Stimulated activated CD4-positive, alpha-beta T cell treated with anti-CD3 and anti-CD28 coated beads, TNF-alpha, amount 100 ng/mL, for 1 hour (primary cell): ENCODE data around the gene MYH7.

Experiments
- DNase-seq, 3 donors: peaks; one replicate each; pipeline ENCODE4 v3.0.0-alpha.2; 2020; ENCODE audit warnings: low read depth in 3 of 3, low spot score in 1 of 3

MYH7 gene

DNA sequence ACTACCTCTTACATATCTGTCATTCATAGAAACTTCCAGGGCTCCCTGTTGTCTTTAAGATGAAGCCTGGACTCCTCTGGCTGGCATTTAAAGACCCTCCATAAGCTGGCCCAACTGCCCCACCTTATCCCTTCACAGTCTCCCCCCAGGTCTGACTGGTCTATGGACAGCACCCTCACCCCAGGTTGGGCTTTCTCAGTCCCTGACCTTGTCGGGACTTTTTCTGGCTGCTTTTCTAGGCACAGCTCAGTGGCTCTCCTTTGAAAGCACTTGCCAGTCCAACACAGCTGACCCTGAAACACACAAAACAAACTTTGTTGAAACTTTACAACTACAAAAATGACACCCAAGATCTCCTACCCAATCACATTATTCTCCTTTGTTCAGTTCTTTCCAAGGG lies 13.9 kb upstream of the MYH7 start:
- no peak for DNase-seq

DNA sequence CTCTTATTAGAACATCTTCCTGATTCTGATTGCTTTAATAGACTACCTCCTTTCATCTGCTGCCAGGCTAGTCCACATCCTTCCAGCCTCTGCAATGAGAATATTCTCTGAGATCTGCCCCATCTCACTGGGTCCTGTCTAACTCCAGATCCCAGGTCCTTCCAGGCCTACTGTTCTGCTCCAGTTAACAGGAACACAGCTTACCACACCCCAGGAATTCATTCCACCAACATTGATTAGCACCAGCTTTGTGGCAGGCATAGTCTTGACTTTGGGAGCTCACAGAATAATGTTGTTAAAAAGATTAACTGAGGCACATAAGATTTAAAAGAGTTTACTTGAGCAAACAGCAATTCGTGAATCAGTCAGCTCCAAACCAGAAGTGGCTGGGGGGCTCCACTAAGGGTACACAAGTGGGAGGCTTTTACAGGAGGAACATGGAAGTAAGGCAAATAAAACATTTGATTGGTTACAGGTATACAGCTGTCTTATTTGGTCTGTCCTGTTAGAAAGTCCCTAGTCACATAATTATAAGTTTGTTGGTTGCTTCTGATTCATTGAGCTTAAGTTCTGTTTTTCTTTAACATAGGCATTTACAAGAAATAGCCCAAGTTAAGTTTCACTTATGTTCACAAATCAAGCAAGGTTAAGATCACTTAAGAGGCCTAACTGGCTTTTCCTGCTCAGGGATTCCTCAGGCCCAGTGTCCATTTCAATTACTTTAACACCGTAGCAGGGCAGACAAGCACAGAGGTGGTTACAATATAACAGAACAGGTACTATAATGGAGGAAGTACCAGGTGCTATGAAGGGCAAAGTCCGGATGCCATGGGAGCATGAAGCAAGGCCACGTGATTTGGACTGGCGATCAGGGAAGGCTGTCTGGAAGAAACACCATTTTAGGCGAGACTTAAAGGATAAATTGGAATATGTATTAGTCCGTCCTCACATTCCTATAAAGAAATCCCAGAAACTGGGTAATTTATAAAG lies 12.2 kb upstream of the MYH7 start:
- no peak for DNase-seq

DNA sequence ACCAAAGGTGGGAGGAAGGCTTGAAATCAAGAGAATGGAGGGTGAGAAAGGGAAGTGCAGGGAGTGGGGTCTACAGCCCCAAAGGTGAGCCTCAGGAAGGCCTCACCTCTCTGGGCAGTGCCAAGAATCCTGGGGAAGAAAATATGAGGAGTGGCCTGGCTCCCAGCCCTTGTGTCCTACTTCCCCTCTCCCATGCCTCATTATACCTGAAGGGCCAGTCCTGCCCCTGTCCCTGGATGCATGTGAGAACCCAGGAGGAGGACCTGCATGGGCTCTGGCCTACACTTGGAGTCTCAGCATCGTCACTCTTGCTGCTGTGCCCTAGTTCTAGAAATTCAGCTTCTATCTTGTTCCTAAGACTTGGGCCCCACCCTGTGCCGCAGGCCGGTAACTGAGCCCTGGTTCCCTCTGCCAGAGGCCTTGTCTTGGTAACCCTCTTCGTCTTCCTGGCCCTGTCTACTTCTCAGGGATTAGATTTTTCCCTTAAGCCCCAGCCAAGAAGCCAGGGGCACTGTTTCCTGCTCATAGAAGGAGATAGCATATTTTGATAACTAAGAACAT lies 10.9 kb upstream of the MYH7 start:
- no peak for DNase-seq

GRCh38 chr14:23445773-23446172 lies 10.3 kb upstream of the MYH7 start:
- no peak for DNase-seq

GRCh38 chr14:23444314-23444713 lies 8.9 kb upstream of the MYH7 start:
- DNase-seq, result no peak

GRCh38 chr14:23443881-23444280 lies 8.4 kb upstream of the MYH7 start:
- DNase-seq, result no peak

DNA sequence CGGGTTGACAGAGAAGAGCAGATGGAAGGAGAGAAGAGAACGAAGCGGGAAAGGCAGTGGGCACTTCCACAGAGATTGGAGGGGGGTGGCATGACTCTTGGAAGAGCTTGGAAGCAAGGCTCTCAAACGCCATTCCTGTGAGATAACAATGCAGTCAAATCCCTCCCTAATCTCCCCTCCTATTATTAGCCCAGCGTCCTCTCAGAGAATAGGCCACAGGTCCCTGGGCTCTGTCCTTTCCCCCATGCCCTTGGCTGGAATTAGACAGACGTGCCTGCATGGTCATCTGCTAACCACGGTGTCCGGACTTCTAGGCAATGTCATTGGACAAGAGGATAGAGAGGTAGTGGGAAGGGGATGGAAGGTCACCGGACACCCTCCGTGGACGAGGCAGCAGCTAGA lies 8.0 kb upstream of the MYH7 start:
- no peak for DNase-seq

DNA sequence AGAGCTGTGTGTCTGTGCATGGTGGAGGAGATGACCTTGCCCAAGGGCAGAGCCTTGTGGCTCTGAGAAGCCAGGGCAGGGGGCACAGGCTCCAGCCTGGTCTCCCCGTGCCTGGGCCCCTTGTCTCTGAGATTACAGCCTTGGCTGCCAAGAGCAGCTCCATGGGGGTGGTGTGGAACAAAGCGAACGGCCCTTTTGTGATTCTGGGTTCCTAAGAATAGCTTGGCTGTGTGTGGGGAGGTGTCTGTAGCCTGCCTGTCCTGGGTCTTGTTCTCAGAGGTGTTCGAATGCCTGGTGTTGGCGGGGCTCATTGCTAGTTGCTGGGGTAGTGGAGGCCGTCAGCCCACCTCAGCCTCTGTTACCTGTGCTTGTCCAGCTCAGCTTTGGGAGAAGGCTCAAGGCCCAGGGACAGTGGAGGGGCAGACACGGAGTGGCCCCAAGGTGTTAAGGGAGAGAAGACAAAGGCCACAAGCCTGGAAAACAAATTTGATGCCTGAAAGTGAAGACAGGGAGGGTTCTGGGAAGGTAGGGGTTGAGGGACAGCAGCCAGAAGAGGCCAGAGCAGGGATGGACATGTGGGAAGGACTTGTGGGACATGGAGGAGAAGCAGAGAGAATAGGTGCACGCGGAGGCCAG lies 7.4 kb upstream of the MYH7 start:
- DNase-seq, result no peak

GRCh38 chr14:23441076-23441475 lies 5.6 kb upstream of the MYH7 start:
- no peak for DNase-seq

GRCh38 chr14:23439107-23439835 lies 3.8 kb upstream of the MYH7 start:
- DNase-seq, result no peak

- no peak for DNase-seq
Observed at GRCh38 chr14:23438101-23438971, 2.9 kb upstream of the MYH7 start.

GRCh38 chr14:23437133-23438100 lies 2.0 kb upstream of the MYH7 start:
- no peak for DNase-seq

DNA sequence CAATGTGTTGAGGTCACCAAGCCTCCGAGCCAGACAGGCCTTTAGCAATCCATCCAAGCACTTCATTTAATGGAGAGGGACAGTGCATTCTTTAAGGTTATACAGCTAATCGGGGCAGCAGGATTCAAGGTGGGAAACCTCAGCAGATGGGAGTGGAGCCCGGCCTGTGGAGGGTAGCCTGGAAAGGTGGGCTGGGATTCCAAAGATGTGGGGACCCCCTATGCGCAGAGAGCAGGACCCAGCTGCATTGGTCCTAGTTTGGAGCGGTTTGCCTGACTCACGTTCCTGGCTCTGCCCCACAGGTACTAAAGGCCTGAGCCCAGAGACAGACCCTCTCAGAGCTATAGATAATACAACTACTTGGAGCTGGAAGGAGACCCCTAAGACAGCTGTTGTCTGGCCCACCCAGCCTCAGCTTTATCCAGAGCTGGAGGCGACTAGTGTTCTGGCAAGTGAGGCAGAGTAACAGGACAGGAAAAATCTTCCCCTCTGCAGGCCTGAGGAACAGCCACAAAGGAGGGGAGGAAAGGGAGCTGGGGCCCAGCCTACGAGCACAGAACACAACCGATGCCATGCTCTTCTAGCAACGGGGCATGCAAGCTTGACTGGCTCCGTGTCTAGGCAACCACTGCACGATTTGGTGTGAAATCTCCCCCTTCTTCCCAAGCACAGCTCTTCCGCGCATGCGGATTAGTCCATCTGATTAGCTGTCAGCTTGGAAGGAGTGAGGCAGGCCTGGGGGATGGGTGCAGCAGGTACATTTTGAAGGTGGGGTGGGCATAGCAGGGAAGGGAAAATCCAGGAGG lies 1.1 kb upstream of the MYH7 start:
- DNase-seq, result no peak

DNA sequence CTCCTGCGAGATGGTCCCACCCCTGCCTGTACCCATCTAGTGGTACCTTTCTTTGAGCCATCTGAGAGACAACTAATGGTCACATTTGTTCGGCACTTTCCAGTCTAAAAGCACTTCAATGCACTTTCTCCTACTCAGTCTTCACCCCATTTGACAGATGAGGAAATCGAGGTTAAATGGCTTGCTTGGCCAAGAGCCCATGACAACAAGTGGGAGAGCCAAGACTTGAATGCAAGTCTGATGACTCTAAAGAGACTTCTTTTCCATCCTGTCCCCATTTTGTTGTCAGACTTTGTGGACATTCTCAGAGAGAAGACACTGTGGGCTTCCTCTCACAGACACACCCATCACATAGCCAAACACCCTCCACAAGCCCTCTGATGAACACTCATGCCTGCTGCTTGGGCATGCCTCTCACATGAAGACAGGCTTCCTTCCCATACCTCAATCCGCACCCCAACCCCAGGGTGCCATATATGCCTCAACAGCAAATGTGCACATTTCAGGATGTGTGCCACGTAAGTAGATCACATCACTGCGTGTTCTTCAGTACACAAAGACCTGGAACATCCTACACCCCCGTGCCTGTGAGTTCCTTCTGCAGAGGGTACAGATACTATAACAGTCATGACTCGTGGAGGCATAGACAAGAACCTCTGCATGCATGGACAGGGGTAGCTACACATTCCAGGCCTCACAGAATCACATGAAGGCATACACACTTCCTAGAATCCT lies 805 bp downstream of the MYH7 start:
- no peak for DNase-seq

DNA sequence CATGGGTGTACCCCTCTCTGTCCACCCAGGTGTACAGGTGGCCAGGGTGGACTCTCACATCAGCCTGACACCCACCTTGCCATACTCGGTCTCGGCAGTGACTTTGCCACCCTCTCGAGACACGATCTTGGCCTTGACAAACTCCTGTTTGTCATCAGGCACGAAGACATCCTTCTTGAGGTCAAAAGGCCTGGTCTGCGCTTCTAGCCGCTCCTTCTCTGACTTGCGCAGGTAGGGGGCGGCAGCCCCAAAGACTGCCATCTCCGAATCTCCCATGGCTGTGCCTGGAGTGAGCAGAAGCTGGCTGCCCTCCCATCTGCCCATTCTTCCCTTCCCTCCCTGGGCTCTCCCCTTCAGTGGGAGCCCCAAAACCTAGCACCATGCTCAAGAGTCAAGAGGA lies 2.0 kb downstream of the MYH7 start:
- DNase-seq, result no peak

DNA sequence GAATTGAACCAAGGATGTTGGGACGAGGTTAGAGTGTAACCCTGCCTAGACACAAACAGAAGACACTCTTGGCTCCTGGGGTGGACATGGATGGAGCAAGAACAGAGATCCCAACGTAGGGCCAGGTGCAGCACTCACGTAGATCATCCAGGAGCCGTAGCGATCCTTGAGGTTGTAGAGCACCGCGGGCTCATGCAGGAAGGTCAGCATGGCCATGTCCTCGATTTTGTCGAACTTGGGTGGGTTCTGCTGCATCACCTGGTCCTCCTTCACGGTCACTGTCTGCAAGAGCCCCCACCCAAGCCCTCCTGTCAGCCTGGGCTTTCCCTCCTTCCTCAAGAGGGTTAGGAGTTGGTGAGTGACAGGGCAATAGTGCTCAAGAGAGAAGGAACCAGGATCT lies 2.5 kb downstream of the MYH7 start:
- DNase-seq, result no peak

DNA sequence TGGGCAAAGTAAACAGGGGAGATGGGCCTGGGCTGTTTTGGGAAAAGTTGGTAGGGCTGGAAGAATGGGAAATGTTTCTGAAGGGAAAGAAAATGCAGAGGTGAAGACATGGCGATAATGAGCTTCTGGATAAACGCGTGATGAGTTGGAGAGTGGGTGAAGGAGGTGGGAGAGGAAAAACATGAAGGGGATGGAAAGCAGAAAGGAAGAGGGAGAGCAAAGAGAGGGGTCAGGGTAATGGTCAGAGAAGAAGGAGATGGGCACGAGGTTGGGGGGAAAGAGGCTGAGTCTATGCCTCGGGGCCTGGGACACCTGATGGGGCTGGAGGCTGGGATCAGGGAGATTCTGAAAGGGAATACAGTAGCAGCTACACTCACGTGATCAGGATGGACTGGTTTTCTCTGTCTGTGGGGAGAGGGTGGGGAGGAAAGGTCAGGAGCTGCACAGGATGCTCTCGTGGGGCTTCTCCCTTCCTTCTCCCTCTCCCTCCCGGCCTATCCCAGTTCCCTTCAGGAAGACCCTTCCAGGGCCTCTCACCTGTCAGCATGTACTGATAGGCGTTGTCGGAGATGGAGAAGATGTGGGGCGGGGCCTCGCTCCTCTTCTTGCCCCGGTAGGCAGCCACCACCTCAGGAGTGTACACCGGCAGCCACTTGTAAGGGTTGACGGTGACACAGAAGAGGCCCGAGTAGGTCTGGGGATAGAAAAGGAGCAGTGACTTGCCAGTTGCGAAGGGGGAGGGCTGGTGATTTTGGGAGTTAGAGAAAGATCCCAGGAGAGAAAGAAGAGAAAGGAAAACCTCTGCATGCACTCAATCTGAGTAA lies 3.1 kb downstream of the MYH7 start:
- DNase-seq, result no peak
